Activated T-helper 1 cell treated with anti-CD3 and anti-CD28 coated beads, Interleukin-12 subunit alpha, Interleukin-12 subunit beta, Interleukin-2, Interleukin-4 antibody, amounts not matched to agents 30 ng/mL and 10 ng/mL and 1 ng/mL, durations not matched to agents 14 hours and 24 hours and 36 hours (primary cell): Measurements from ENCODE around the gene LRP1B. TPM values are rescaled to one million over a fixed set of nuclear protein-coding genes. Genes with fewer than 3 reads are reported as not detected.
"Not testable (repeated sequence)": the region's sequence is repeated elsewhere in the genome, so short reads cannot be mapped to it uniquely, and the experiment has no call there.

ENCODE experiments used
- DNase-seq: peaks from one replicate; pipeline ENCODE4 v3.0.0; 2021; ENCODE audit warnings: low spot score
- H3K27ac Mint-ChIP-seq: one replicate; pipeline ENCODE4 v1.8.0; 2021; ENCODE audit warnings: mild to moderate bottlenecking, mixed read lengths
- H3K27me3 Mint-ChIP-seq: one replicate; pipeline ENCODE4 v1.8.0; 2022; ENCODE audit warnings: mild to moderate bottlenecking, moderate library complexity, mixed read lengths; ENCODE audit not compliant: insufficient read depth
- H3K36me3 Mint-ChIP-seq: one replicate; pipeline ENCODE4 v1.8.0; 2021; ENCODE audit warnings: low read depth, mixed read lengths
- H3K4me1 Mint-ChIP-seq: one replicate; pipeline ENCODE4 v1.8.0; 2021; ENCODE audit warnings: low read depth, mixed read lengths
- H3K4me3 Mint-ChIP-seq: one replicate; pipeline ENCODE4 v1.8.0; 2021; ENCODE audit warnings: mild to moderate bottlenecking, moderate library complexity, mixed read lengths
- H3K9me3 Mint-ChIP-seq: one replicate; pipeline ENCODE4 v1.8.0; 2021; ENCODE audit warnings: mixed read lengths
- intact Hi-C: fragments of 100-400 bp; cut with micrococcal nuclease; formaldehyde crosslinking; loops from one replicate; pipeline ENCODE4 v1.15.1; 2024
- total RNA-seq: library from RNA; stranded (reverse); gene quantifications from 2 replicates; pipeline ENCODE4 v1.2.3, GENCODE V29; 2022

LRP1B gene
- total RNA-seq, 1 donor from 2014 or later, result not detected

DNA sequence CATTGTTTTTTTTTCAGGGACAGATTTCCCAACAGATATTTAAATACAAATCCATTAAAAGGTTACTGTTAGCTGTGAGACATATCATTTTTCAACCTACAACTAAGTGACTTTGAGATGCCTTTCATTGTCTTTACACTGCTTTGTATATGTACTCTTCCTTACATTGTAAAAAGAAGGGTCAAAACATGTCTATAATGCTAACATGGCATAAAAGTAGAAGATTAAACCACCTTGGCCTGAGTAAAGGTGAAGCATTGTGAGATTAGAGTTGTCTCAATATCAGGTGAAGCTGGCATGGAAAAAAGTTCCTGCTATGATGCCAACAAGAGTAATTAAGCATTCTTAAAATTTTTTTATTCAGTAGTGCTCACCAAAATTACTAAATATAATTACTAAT is 1842.1 kb downstream of the LRP1B start:
- intact Hi-C loops, result no loop called here
- no peaks in the 10 kb centered on the region for H3K36me3 Mint-ChIP-seq

DNA sequence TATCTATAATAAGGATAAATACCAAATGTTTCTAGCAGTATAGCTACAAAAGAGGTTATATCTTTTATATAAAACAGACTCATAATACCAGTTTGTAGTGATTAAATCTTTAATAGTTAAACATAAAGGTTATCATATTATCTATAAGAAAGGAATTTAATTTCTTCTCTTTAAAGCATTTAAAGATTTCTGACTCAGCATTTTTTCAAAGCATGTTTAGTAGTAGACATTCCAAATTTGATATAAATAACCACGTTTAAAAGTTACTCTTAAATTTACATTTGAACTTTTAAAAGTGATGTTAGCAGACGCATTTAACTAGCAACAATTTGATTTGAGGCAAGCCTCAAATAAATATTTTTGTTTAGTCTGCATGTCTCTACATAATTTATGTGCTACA is 1842.6 kb downstream of the LRP1B start:
- Mint-ChIP-seq H3K9me3 (peaks cover 7% of the 10 kb centered on the region), H3K4me3 (no peak overlapping the region), H3K36me3 (no peaks in the 10 kb centered on the region), H3K27me3 (no peaks in the 10 kb centered on the region), H3K4me1 (no peaks in the 10 kb centered on the region), H3K27ac (no peak overlapping the region)
- intact Hi-C loops, result no loop called here
- no peak for DNase-seq

More for the DNA sequence above, 1842.1 kb downstream of the LRP1B start:
- no peak overlapping the region for H3K4me3 Mint-ChIP-seq
- no peaks in the 10 kb centered on the region for H3K4me1 Mint-ChIP-seq
- H3K27ac Mint-ChIP-seq, result no peak overlapping the region
- H3K27me3 Mint-ChIP-seq, result no peaks in the 10 kb centered on the region
- DNase-seq, result no peak
- H3K9me3 Mint-ChIP-seq, result peaks cover 7% of the 10 kb centered on the region

DNA sequence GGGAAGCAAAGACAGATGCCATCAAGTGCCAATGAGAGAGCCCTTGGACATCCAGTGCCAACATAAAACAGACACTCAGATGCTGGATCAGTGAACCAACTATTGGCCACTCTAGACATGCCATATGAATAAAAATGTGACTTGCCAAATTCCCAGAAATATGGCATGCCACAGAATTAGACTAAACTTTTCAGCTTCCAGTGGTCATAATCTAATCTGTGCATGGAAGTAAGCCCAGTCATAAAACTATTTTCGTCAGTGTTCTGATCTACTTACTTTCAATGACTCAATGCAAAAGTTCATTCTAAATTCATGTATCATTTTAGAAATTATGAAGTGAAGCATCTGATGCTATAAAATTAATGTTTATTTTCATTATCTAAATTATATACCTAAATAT is 1844.4 kb downstream of the LRP1B start:
- Mint-ChIP-seq H3K27me3 (no peaks in the 10 kb centered on the region), H3K36me3 (no peaks in the 10 kb centered on the region), H3K4me1 (no peaks in the 10 kb centered on the region), H3K4me3 (no peak overlapping the region), H3K27ac (no peak overlapping the region), H3K9me3 (no peaks in the 10 kb centered on the region)
- no peak for DNase-seq
- intact Hi-C loops, result no loop called here

DNA sequence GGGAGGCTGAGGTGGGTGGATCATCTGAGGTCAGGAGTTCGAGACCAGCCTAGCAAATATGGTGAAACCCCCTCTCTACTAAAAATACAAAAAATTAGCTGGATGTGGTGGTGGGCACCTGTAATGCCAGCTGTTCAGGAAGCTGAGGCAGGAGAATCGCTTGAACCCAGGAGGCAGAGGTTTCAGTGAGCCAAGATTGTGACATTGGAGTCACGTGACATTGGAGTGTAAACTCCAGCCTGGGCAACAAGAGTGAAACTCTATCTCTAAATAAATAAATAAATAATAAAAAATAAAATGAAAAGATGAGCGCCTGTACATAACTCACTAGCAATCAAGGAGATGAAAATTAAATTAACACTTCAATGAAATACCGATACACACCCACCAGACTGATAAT is 1853.5 kb downstream of the LRP1B start:
- H3K4me1 Mint-ChIP-seq, H3K36me3 Mint-ChIP-seq, H3K27me3 Mint-ChIP-seq, DNase-seq, intact Hi-C loops, H3K9me3 Mint-ChIP-seq, H3K4me3 Mint-ChIP-seq, H3K27ac Mint-ChIP-seq: not testable (repeated sequence)

DNA sequence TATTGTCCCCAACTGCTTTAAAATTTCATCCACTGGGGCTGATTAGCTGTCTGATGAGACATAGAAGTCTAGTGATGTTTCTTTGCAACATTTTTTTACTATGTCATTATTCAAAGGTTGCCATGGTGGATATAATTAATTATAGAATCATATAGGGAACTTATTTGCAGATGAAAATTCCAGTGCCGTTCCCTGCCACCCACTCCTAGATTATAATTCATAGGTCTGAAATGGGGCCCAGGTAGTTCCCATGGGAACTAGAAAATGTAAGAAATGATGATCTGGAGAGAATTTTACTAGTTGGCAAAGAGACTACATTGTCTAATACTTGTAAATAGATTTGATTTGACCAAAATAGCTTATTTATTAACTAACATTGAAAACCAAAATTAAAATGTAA is 1854.2 kb downstream of the LRP1B start:
- Mint-ChIP-seq H3K27me3 (no peaks in the 10 kb centered on the region), H3K27ac (no peak overlapping the region), H3K9me3 (no peaks in the 10 kb centered on the region), H3K36me3 (no peaks in the 10 kb centered on the region), H3K4me1 (no peaks in the 10 kb centered on the region), H3K4me3 (no peak overlapping the region)
- DNase-seq, result no peak
- intact Hi-C loops, result no loop called here

DNA sequence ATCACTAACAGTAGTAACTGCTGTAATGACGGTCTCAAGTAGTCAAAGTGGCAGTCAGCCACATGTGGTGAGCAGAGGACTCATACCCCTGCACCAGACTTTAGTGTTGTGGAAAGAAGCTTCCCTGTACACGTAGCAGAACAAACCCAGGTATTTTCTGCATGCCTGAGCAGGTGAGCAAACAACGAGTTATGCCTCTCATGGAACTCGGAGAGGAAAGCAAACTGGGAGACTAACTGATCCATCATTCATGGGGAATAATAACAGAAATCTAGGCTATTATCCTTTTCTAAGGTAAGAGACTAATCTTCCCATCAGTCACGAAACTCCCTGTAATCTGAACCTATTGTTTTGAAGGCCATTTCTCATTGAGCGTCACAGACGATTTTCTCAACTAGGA is 1855.4 kb downstream of the LRP1B start:
- intact Hi-C loops, result no loop called here
- H3K4me1 Mint-ChIP-seq, result no peaks in the 10 kb centered on the region
- no peak overlapping the region for H3K27ac Mint-ChIP-seq
- H3K9me3 Mint-ChIP-seq, result no peaks in the 10 kb centered on the region
- DNase-seq, result no peak
- H3K27me3 Mint-ChIP-seq, result no peaks in the 10 kb centered on the region
- no peaks in the 10 kb centered on the region for H3K36me3 Mint-ChIP-seq
- H3K4me3 Mint-ChIP-seq, result no peak overlapping the region

DNA sequence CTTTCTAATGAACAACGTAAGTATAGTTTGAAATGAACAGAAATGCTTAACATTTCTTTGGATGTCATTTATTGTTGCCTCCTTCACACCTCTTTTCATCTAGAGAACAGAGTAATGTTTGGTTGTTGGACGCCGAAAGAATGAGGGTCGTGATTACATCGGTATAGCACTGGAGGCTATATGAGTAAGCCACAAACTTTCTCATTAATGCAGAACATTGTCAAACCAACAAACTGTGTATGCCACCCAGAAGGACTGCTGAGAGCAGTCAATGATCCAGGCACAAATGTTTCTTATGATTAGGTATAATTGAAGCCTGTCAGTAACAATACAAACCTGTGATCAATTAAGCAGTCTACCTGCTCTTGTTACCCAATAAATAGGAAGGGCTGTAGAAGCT is 1855.9 kb downstream of the LRP1B start:
- intact Hi-C loops, result no loop called here
- Mint-ChIP-seq H3K27ac (no peak overlapping the region), H3K4me3 (no peak overlapping the region), H3K36me3 (no peaks in the 10 kb centered on the region), H3K27me3 (no peaks in the 10 kb centered on the region), H3K4me1 (no peaks in the 10 kb centered on the region), H3K9me3 (no peaks in the 10 kb centered on the region)
- DNase-seq, result no peak

DNA sequence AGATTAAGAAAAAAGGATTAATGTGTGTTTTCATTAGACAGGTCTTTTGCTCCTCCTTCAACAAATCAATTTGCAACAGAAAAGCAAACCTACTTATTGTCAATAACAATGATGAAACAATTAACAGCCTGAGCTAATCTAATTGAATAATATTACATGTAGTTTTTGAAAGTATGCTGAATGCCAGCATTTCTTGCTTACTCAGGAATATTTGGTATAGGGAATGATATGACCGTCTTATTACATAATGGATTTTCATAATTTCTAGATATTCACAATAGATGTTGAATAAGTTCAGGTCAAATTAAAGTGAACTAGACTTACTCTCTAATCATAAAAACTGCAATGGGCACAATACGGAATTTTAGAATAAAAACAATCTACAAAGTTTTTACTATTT is 1856.9 kb downstream of the LRP1B start:
- no peaks in the 10 kb centered on the region for H3K27me3 Mint-ChIP-seq
- DNase-seq, result no peak
- no peaks in the 10 kb centered on the region for H3K36me3 Mint-ChIP-seq
- no peaks in the 10 kb centered on the region for H3K9me3 Mint-ChIP-seq
- no peaks in the 10 kb centered on the region for H3K4me1 Mint-ChIP-seq
- no peak overlapping the region for H3K4me3 Mint-ChIP-seq
- intact Hi-C loops, result no loop called here
- no peak overlapping the region for H3K27ac Mint-ChIP-seq

DNA sequence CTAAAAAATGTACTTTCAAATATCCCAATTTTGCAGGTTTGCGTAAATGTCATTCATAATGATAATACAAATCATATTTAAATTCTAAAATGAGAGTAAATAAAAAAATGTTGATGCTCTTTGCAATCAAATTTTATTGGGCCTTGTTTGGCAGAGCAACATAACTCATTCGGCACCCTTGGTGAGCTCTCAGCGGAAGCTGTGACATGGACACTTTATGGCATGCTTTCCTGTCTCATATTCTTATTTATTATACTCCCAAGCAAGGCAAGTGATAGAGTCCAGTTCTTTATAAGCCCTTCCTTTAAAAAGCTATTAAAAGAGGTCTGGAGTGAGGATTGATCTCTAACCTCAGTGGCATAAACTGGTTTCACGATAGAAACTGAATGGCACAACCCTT is 1857.4 kb downstream of the LRP1B start:
- Mint-ChIP-seq H3K9me3 (no peaks in the 10 kb centered on the region), H3K27me3 (no peaks in the 10 kb centered on the region), H3K27ac (no peak overlapping the region), H3K4me3 (no peak overlapping the region), H3K4me1 (no peaks in the 10 kb centered on the region), H3K36me3 (no peaks in the 10 kb centered on the region)
- no peak for DNase-seq
- intact Hi-C loops, result no loop called here

DNA sequence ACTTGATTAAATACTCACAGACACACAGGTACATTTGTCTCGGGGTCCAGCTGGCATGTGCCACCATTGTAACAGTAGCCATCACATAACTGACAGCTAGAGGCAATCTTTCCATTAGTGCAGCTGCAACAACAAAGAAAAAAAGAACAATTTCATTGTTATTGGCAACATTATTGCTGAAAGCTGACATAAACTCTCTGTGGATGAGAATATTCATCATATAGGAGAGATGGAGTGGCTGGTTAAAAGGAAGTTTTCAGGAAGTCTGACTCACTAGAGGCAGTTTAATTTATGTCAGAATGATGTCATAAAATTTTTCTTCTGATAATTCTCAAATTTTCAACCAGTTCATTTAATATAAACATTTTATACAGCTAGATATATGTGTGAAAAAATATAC is 1860.6 kb downstream of the LRP1B start:
- intact Hi-C loops, result no loop called here
- no peaks in the 10 kb centered on the region for H3K27me3 Mint-ChIP-seq
- no peaks in the 10 kb centered on the region for H3K36me3 Mint-ChIP-seq
- peaks cover 5% of the 10 kb centered on the region for H3K9me3 Mint-ChIP-seq
- H3K4me3 Mint-ChIP-seq, result no peak overlapping the region
- H3K4me1 Mint-ChIP-seq, result no peaks in the 10 kb centered on the region
- H3K27ac Mint-ChIP-seq, result no peak overlapping the region
- no peak for DNase-seq

DNA sequence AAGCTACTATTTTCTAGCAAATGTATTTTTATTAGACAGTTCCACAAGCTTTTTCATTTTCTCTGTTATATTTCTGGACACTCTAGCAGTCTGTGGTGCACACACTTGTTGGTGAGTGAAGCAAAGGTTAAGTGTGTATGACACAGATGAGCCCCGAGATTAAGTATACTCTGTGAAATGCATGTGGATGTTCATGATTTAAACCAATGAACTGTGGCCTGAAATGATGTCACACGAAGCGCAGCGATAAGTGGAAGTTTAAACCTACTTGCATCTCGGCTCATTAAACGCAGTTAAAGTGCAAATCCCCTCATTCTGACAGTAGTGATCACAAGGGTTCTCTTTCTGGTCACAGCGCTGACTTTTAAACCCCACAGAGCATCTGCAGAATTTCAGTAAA is 1861.8 kb downstream of the LRP1B start:
- intact Hi-C loops, result no loop called here
- Mint-ChIP-seq H3K36me3 (no peaks in the 10 kb centered on the region), H3K4me3 (no peak overlapping the region), H3K27me3 (no peaks in the 10 kb centered on the region), H3K4me1 (no peaks in the 10 kb centered on the region), H3K9me3 (peaks cover 5% of the 10 kb centered on the region), H3K27ac (no peak overlapping the region)
- no peak for DNase-seq

DNA sequence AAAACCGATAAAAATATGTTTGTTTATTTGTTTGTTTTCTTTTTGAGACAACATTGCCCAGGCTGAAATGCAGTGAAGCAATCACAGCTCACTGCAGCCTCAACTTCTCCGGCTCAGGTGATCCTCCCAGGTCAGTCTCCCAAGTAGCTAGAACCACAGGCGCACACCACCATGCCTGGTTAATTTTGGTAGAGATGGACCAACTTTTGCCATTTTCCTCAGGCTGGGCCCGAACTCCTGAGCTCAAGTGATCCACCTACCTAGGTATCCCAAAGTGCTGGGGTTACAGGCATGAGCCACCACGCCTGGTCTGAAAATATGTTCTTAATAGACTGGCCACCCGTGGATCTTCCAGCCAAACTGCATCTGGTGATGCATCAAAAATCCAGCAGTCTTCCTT is 1867.9 kb downstream of the LRP1B start:
- no peaks in the 10 kb centered on the region for H3K27me3 Mint-ChIP-seq

DNA sequence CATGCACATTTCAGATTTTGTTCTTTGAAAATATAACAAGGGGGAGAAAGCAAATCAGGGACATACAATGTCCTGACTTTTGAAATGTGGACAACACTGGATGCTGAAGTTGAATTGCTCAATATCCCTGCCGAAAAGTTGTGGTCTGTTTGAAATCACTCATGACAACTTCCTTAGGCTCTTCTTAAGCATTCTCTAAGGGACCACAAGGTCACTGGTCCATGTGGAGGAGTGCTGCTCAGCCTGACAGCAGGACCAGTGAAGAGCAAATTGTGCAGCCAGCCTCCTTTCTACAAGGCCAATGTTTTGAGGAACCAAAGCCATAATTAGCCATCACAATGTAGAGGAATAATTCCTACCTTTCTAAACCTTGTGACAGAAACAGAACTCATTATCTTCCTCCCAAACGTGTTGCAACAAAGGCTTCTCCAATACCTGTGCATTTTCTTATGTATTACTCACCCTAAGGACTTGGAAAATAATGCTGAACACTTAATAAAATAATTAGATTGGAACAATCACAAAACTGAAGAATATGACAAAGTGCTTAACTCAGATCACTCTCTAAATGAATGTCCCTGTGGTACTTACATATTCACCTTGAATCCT is 1873.0 kb downstream of the LRP1B start:
- intact Hi-C loops, result no loop called here
- Mint-ChIP-seq H3K4me1 (no peaks in the 10 kb centered on the region), H3K27ac (no peak overlapping the region), H3K4me3 (no peak overlapping the region), H3K36me3 (no peaks in the 10 kb centered on the region), H3K9me3 (peaks cover 7% of the 10 kb centered on the region), H3K27me3 (no peaks in the 10 kb centered on the region)
- DNase-seq, result no peak

More for the DNA sequence above, 1867.9 kb downstream of the LRP1B start:
- Mint-ChIP-seq H3K4me3 (no peak overlapping the region), H3K9me3 (peaks cover 5% of the 10 kb centered on the region), H3K27ac (no peak overlapping the region), H3K36me3 (no peaks in the 10 kb centered on the region), H3K4me1 (no peaks in the 10 kb centered on the region)
- intact Hi-C loops, result no loop called here
- no peak for DNase-seq

DNA sequence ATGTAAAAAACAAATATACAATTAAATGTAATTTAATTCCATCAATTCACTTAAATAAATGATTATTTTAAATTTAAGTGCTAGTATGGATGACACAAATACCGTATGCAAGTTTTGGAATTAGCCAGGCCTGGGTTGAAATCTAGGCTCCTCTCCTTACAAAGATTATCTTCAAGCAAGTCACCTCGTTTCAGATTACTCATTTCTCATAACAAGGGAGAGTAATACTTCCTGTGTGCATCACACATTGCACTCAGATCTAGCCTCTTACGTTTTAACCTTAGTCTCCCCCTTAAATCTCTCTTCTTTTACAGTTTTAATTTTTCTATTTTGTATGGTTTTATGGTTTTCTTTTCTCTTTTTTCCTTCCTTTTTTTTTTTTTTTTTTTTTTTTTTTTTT is 1874.7 kb downstream of the LRP1B start:
- Mint-ChIP-seq H3K36me3 (no peaks in the 10 kb centered on the region), H3K27me3 (no peaks in the 10 kb centered on the region), H3K9me3 (peaks cover 7% of the 10 kb centered on the region), H3K27ac (no peak overlapping the region), H3K4me3 (no peak overlapping the region), H3K4me1 (no peaks in the 10 kb centered on the region)
- no peak for DNase-seq
- intact Hi-C loops, result no loop called here
